Osteocyte (in vitro differentiated cells): ENCODE measurements around the gene FOXN3. TPM values are rescaled to one million over a fixed set of nuclear protein-coding genes. Genes with fewer than 3 reads are reported as not detected.

Experiments used
- DNase-seq: peaks from one replicate; pipeline ENCODE4 v3.0.0; 2021; ENCODE audit warnings: mixed read lengths; ENCODE audit not compliant: unreplicated experiment; ENCODE audit errors: extremely low spot score
- H3K27ac Mint-ChIP-seq: one replicate; pipeline ENCODE4 v1.8.0; 2021; ENCODE audit warnings: mild to moderate bottlenecking, mixed read lengths; ENCODE audit not compliant: unreplicated experiment
- H3K27me3 Mint-ChIP-seq: one replicate; pipeline ENCODE4 v1.8.0; 2021; ENCODE audit warnings: mixed read lengths; ENCODE audit not compliant: unreplicated experiment
- H3K36me3 Mint-ChIP-seq: one replicate; pipeline ENCODE4 v1.8.0; 2021; ENCODE audit warnings: mixed read lengths; ENCODE audit not compliant: unreplicated experiment
- H3K4me1 Mint-ChIP-seq: one replicate; pipeline ENCODE4 v1.8.0; 2021; ENCODE audit warnings: mixed read lengths; ENCODE audit not compliant: unreplicated experiment
- H3K4me3 Mint-ChIP-seq: one replicate; pipeline ENCODE4 v1.8.0; 2021; ENCODE audit warnings: mild to moderate bottlenecking, moderate library complexity, mixed read lengths; ENCODE audit not compliant: unreplicated experiment
- H3K9me3 Mint-ChIP-seq: one replicate; pipeline ENCODE4 v1.8.0; 2021; ENCODE audit warnings: mixed read lengths; ENCODE audit not compliant: unreplicated experiment
- total RNA-seq: library from RNA; stranded (reverse); gene quantifications from 2 replicates; pipeline ENCODE4 v1.2.1, GENCODE V29; 2021
- TF ChIP-seq, protein P1 (sequence below): fragments of 200-600 bp; sonication (generic); IDR thresholded peaks from 2 replicates; pipeline ENCODE4 v1.5.0; 2021; ENCODE audit warnings: antibody characterized with exemption, mild to moderate bottlenecking, moderate library complexity

Gene FOXN3
- total RNA-seq, 1 donor from 2014 or later, result 120 TPM

DNA sequence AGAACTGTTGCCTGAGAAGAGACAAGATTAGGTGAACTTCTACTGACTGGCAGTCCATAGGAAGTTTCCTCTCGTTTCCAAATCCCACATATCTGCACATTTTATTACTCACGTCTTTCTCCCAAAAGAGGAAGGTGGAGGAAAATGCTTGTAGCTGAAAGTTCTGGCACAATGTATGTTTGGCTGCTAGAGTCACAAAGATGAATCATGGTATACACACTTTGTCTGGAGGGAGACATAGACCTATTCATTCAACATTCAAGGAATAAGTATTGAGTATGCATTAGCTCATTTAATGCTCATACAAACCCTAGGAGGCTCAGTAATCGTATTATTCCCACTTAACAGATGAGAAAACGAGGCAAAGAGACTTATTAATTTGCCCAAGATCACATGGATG lies 291.8 kb downstream of the FOXN3 start:
- no peak for DNase-seq
- TF ChIP-seq, protein P1, sequence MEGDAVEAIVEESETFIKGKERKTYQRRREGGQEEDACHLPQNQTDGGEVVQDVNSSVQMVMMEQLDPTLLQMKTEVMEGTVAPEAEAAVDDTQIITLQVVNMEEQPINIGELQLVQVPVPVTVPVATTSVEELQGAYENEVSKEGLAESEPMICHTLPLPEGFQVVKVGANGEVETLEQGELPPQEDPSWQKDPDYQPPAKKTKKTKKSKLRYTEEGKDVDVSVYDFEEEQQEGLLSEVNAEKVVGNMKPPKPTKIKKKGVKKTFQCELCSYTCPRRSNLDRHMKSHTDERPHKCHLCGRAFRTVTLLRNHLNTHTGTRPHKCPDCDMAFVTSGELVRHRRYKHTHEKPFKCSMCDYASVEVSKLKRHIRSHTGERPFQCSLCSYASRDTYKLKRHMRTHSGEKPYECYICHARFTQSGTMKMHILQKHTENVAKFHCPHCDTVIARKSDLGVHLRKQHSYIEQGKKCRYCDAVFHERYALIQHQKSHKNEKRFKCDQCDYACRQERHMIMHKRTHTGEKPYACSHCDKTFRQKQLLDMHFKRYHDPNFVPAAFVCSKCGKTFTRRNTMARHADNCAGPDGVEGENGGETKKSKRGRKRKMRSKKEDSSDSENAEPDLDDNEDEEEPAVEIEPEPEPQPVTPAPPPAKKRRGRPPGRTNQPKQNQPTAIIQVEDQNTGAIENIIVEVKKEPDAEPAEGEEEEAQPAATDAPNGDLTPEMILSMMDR, result no peak
- no peak overlapping the region for H3K27ac Mint-ChIP-seq
- H3K27me3 Mint-ChIP-seq, result peaks cover 32% of the 10 kb centered on the region
- no peaks in the 10 kb centered on the region for H3K36me3 Mint-ChIP-seq
- no peak overlapping the region for H3K4me3 Mint-ChIP-seq
- H3K4me1 Mint-ChIP-seq, result no peaks in the 10 kb centered on the region
- no peaks in the 10 kb centered on the region for H3K9me3 Mint-ChIP-seq

DNA sequence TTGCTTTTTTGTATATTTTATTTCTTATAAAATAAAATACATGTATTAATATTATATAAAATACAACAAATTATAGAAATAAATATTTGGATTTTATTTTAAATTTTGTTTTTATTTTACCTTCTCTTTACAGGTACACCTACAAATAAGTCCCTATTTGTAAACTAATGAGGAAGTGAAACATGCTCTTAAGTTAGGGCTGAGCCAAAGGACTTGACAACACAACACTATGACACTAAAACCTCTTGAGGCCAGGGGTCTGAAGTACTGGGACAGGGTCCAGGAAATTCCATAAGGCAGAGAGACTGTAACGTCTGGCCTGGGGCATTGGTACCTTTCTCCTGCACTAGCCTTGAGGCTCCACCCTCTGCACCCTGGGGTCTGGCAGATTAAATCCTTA lies 293.2 kb downstream of the FOXN3 start:
- H3K9me3 Mint-ChIP-seq, result no peaks in the 10 kb centered on the region
- H3K27me3 Mint-ChIP-seq, result peaks cover 32% of the 10 kb centered on the region
- H3K4me3 Mint-ChIP-seq, result no peak overlapping the region
- TF ChIP-seq, protein P1, result no peak
- no peaks in the 10 kb centered on the region for H3K4me1 Mint-ChIP-seq
- no peak overlapping the region for H3K27ac Mint-ChIP-seq
- no peak for DNase-seq
- H3K36me3 Mint-ChIP-seq, result no peaks in the 10 kb centered on the region

- Mint-ChIP-seq H3K27ac (no peak overlapping the region), H3K27me3 (peaks cover 37% of the 10 kb centered on the region), H3K36me3 (no peaks in the 10 kb centered on the region), H3K4me1 (no peaks in the 10 kb centered on the region), H3K9me3 (no peaks in the 10 kb centered on the region), H3K4me3 (no peak overlapping the region)
- TF ChIP-seq, protein P1, result no peak
- DNase-seq, result peak; percentile 51
Observed at GRCh38 chr14:89123215-89123614, 293.8 kb downstream of the FOXN3 start.

- peaks cover 42% of the 10 kb centered on the region for H3K27me3 Mint-ChIP-seq
- no peaks in the 10 kb centered on the region for H3K36me3 Mint-ChIP-seq
- no peak overlapping the region for H3K4me3 Mint-ChIP-seq
- no peaks in the 10 kb centered on the region for H3K4me1 Mint-ChIP-seq
- peak; percentile 48 for DNase-seq
- H3K27ac Mint-ChIP-seq, result no peak overlapping the region
- TF ChIP-seq, protein P1, result no peak
- no peaks in the 10 kb centered on the region for H3K9me3 Mint-ChIP-seq
Observed at GRCh38 chr14:89121968-89122620, 294.9 kb downstream of the FOXN3 start.

DNA sequence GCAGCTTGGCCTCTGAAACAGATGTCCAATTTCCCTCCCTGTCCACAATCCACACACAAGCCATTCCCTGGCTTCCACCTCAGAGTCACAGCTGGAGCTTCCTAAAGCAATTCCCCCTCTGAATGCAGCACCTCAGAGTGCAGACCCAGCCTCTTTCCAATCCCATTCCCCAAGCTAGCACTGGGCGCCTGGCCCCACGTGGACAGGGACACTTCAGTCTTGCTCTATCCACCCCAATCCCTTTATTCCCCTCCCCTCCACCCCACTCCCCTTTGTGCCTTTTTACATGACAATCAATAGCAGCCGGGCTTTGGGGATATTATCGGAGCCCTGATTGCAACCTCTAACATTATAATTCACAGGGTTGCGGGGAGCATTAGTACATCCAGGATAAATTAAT lies 300.0 kb downstream of the FOXN3 start:
- DNase-seq, result peak; percentile 62

More for the DNA sequence above, 300.0 kb downstream of the FOXN3 start:
- Mint-ChIP-seq H3K4me3 (no peak overlapping the region), H3K27me3 (peaks cover 44% of the 10 kb centered on the region), H3K4me1 (no peaks in the 10 kb centered on the region), H3K27ac (no peak overlapping the region), H3K9me3 (no peaks in the 10 kb centered on the region), H3K36me3 (no peaks in the 10 kb centered on the region)
- TF ChIP-seq, protein P1, result no peak
